ENCODE results near the gene LIMK1. TPM values are rescaled to one million over a fixed set of nuclear protein-coding genes. Genes with fewer than 3 reads are reported as not detected.
"Not testable (repeated sequence)": the region's sequence is repeated elsewhere in the genome, so short reads cannot be mapped to it uniquely, and the experiment has no call there.

LIMK1 gene
- total RNA-seq, result 15.2 TPM

DNA sequence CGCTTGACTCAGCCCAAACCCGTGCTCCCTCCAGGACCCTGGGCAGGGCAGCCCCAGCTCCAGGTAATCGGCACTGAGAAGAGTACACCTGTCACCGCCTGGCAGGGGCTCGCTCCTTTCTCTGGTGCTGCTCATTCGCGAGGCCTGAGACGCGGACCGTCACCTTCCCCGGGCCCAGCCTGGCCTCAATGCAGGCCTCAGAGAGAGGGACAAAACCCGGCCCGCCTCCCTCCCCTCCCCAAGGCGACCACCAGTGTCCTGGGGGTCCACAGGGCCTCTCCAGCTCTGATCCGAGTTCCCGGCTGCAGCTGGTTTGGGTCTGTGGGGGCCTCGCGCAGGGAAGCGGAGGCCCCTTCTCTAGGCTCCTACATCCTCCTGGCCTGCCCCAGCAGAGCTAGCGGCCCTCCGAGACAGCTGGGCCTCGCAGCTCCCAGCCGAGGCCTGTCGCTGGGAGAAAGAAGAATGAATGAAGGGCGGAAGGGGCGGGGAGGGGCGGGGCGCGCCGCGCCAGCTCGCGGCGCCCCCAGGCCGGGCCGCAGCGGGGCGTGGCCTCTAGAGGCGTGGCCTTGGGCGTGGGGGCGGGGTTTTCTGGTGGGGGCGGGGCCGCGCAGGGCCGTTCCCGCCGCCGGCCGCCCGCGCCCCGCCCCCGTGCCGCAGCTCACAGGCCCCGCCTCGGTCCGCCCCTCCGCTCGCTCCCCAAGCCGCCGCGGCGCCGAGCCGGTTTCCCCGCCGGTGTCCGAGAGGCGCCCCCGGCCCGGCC, at the start of gene LIMK1:
Gene LIMK1 (plus strand): TSS at position 688 of the 760 bp plus-strand sequence. CDS start 187 bp downstream, outside the sequence.
- H3K9me3 ChIP-seq (ENCODE audit: low read depth, low read length), result no peaks in the 10 kb centered on the region
- peak within 1 kb of the TSS; percentile 33 for H3K4me3 ChIP-seq (ENCODE audit: low read length)
- peaks cover 14% of the 10 kb centered on the region for H3K4me1 ChIP-seq (ENCODE audit: insufficient read depth, low read length)

GRCh38 chr7:74037609-74038008, 46.0 kb upstream of the LIMK1 start:
- no peaks in the 10 kb centered on the region for H3K27me3 ChIP-seq (ENCODE audit: insufficient read depth, low read length)
- no peaks in the 10 kb centered on the region for H3K4me1 ChIP-seq (ENCODE audit: insufficient read depth, low read length)

More for the DNA sequence above, at the start of gene LIMK1:
- no peaks in the 10 kb centered on the region for H3K27me3 ChIP-seq (ENCODE audit: insufficient read depth, low read length)

GRCh38 chr7:74038194-74038961, 45.2 kb upstream of the LIMK1 start:
- no peaks in the 10 kb centered on the region for H3K9me3 ChIP-seq (ENCODE audit: low read depth, low read length)
- H3K4me3 ChIP-seq (ENCODE audit: low read length), result no peak overlapping the region
- H3K4me1 ChIP-seq (ENCODE audit: insufficient read depth, low read length), result no peaks in the 10 kb centered on the region
- H3K27me3 ChIP-seq (ENCODE audit: insufficient read depth, low read length), result no peaks in the 10 kb centered on the region

More at GRCh38 chr7:74037609-74038008, 46.0 kb upstream of the LIMK1 start:
- Histone ChIP-seq H3K4me3 (ENCODE audit: low read length) (no peak overlapping the region), H3K9me3 (ENCODE audit: low read depth, low read length) (no peaks in the 10 kb centered on the region)

DNA sequence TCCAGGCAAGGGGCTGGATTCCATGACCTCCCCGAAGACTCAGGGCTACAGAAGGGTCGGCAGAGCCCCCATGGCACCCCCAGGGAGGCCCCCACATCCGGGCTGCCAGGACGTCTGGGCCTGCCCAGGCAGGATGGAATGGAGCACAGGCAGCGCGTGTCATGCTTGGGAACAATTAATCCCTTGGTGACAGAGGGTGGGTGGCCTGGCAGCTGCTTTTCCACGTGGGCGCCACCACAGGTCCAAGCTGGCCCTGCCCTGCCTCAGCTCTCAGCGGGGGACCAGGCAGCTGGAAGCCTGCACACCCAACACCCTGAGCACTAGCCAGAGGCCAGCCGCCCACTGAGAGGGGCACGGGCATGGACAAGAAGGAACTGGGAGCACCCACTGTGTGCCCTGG, 44.3 kb upstream of the LIMK1 start:
- H3K27me3 ChIP-seq (ENCODE audit: insufficient read depth, low read length), result no peaks in the 10 kb centered on the region
- no peaks in the 10 kb centered on the region for H3K4me1 ChIP-seq (ENCODE audit: insufficient read depth, low read length)
- no peaks in the 10 kb centered on the region for H3K9me3 ChIP-seq (ENCODE audit: low read depth, low read length)
- no peak overlapping the region for H3K4me3 ChIP-seq (ENCODE audit: low read length)

- Histone ChIP-seq H3K9me3 (ENCODE audit: low read depth, low read length) (no peaks in the 10 kb centered on the region), H3K4me3 (ENCODE audit: low read length) (no peak overlapping the region), H3K4me1 (ENCODE audit: insufficient read depth, low read length) (no peaks in the 10 kb centered on the region), H3K27me3 (ENCODE audit: insufficient read depth, low read length) (no peaks in the 10 kb centered on the region)
Observed at GRCh38 chr7:74040101-74040790, 43.4 kb upstream of the LIMK1 start.

- no peaks in the 10 kb centered on the region for H3K9me3 ChIP-seq (ENCODE audit: low read depth, low read length)
- H3K4me3 ChIP-seq (ENCODE audit: low read length), result no peak overlapping the region
- H3K4me1 ChIP-seq (ENCODE audit: insufficient read depth, low read length), result no peaks in the 10 kb centered on the region
- H3K27me3 ChIP-seq (ENCODE audit: insufficient read depth, low read length), result no peaks in the 10 kb centered on the region
Observed at GRCh38 chr7:74040791-74041520, 42.6 kb upstream of the LIMK1 start.

- Histone ChIP-seq H3K4me3 (ENCODE audit: low read length) (no peak overlapping the region), H3K27me3 (ENCODE audit: insufficient read depth, low read length) (no peaks in the 10 kb centered on the region), H3K4me1 (ENCODE audit: insufficient read depth, low read length) (no peaks in the 10 kb centered on the region), H3K9me3 (ENCODE audit: low read depth, low read length) (no peaks in the 10 kb centered on the region)
Observed at GRCh38 chr7:74042746-74043522, 40.7 kb upstream of the LIMK1 start.

- Histone ChIP-seq H3K4me1 (ENCODE audit: insufficient read depth, low read length) (no peaks in the 10 kb centered on the region), H3K9me3 (ENCODE audit: low read depth, low read length) (no peaks in the 10 kb centered on the region), H3K4me3 (ENCODE audit: low read length) (no peak overlapping the region), H3K27me3 (ENCODE audit: insufficient read depth, low read length) (no peaks in the 10 kb centered on the region)
Observed at GRCh38 chr7:74043523-74043951, 40.1 kb upstream of the LIMK1 start.

- Histone ChIP-seq H3K4me1 (ENCODE audit: insufficient read depth, low read length) (no peaks in the 10 kb centered on the region), H3K9me3 (ENCODE audit: low read depth, low read length) (no peaks in the 10 kb centered on the region), H3K27me3 (ENCODE audit: insufficient read depth, low read length) (no peaks in the 10 kb centered on the region), H3K4me3 (ENCODE audit: low read length) (no peak overlapping the region)
Observed at GRCh38 chr7:74044366-74045350, 38.9 kb upstream of the LIMK1 start.

DNA sequence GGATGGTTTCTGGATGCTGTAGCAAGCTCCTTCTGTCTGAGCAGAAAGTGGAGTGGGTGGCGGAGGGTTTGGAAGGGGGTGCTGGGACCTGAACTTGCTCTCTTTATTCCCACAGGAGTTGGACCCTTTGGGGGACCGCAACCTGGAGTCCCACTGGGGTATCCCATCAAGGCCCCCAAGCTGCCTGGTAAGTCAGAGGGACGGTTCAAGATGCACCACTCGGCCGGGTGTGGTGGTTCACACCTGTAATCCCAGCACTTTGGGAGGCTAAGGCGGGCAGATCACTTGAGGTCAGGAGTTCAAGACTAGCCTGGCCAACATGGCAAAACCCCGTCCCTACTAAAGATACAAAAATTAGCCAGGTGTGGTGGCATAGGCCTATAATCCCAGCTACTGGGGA, 37.0 kb upstream of the LIMK1 start:
- not testable (repeated sequence) for H3K9me3 ChIP-seq (ENCODE audit: low read depth, low read length); H3K27me3 ChIP-seq (ENCODE audit: insufficient read depth, low read length); H3K4me1 ChIP-seq (ENCODE audit: insufficient read depth, low read length); H3K4me3 ChIP-seq (ENCODE audit: low read length)

- Histone ChIP-seq H3K4me1 (ENCODE audit: insufficient read depth, low read length) (no peaks in the 10 kb centered on the region), H3K27me3 (ENCODE audit: insufficient read depth, low read length) (no peaks in the 10 kb centered on the region), H3K4me3 (ENCODE audit: low read length) (no peak overlapping the region), H3K9me3 (ENCODE audit: low read depth, low read length) (no peaks in the 10 kb centered on the region)
Observed at GRCh38 chr7:74047804-74048380, 35.7 kb upstream of the LIMK1 start.

DNA sequence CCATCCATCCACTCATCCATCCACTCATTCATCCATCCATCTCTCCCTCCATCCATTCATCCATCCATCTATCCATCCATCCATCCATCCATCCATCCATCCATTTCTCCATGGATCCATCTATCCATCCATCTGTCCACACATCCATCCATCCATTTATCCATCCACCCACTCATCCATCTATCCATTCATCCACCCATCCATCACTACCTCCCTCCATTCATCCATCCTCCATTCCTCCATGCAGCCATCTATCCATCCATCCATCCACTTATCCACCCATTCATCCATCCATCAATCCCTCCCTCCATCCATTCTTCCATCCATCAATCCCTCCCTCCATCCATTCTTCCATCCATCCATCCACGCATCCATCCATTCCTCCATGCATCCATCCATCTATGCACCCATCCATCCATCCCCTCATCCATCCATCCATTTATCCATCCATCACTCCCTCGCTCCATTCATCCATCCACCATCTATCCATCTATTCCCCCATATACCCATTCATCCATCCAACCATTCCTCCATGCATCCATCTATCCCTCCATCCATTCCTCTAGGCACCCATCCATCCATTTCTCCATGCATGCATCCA, 34.5 kb upstream of the LIMK1 start:
- Histone ChIP-seq H3K9me3 (ENCODE audit: low read depth, low read length) (no peaks in the 10 kb centered on the region), H3K4me1 (ENCODE audit: insufficient read depth, low read length) (no peaks in the 10 kb centered on the region), H3K4me3 (ENCODE audit: low read length) (no peak overlapping the region), H3K27me3 (ENCODE audit: insufficient read depth, low read length) (no peaks in the 10 kb centered on the region)
